ENCODE data around the gene CCDC85B. TPM values are rescaled to one million over a fixed set of nuclear protein-coding genes. Genes with fewer than 3 reads are reported as not detected.

The CCDC85B gene
- total and polyA plus RNA-seq, 4 donors, result 20.7 to 63.4 (median 53.9) TPM

- peaks cover 0 to 6% (median 2%) of the 10 kb centered on the region in 4 donors for H3K9me3 ChIP-seq (ENCODE audit: control insufficient read depth in 4 of 4, insufficient read depth in 3 of 4, low read length in 3 of 4)
- no peak overlapping the region for H3K4me3 ChIP-seq
- 55 to 72% methylated on average over 16 of the region's 16 CpGs for WGBS, 2 donors
- no peaks in the 10 kb centered on the region for H3K4me1 ChIP-seq (ENCODE audit: control insufficient read depth in 5 of 5, insufficient read depth in 5 of 5, low read length in 5 of 5)
- TF ChIP-seq, protein P1, sequence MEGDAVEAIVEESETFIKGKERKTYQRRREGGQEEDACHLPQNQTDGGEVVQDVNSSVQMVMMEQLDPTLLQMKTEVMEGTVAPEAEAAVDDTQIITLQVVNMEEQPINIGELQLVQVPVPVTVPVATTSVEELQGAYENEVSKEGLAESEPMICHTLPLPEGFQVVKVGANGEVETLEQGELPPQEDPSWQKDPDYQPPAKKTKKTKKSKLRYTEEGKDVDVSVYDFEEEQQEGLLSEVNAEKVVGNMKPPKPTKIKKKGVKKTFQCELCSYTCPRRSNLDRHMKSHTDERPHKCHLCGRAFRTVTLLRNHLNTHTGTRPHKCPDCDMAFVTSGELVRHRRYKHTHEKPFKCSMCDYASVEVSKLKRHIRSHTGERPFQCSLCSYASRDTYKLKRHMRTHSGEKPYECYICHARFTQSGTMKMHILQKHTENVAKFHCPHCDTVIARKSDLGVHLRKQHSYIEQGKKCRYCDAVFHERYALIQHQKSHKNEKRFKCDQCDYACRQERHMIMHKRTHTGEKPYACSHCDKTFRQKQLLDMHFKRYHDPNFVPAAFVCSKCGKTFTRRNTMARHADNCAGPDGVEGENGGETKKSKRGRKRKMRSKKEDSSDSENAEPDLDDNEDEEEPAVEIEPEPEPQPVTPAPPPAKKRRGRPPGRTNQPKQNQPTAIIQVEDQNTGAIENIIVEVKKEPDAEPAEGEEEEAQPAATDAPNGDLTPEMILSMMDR (IDR thresholded peaks at IDR 0.05; ENCODE audit: control extremely low read depth, extremely low read depth), result no peak
- DNase-seq, result no peak
- no peaks in the 10 kb centered on the region for H3K27me3 ChIP-seq (ENCODE audit: control insufficient read depth in 3 of 3, insufficient read depth in 3 of 3, low read length in 2 of 3)
- no peak overlapping the region for H3K27ac ChIP-seq (ENCODE audit: low read depth in 1 of 2, low read length in 1 of 2)
- peaks cover 13 to 39% (median 15%) of the 10 kb centered on the region in 4 donors for H3K36me3 ChIP-seq (ENCODE audit: control insufficient read depth in 4 of 4, insufficient read depth in 4 of 4, low read length in 4 of 4)
- no peak overlapping the region for H3K9ac ChIP-seq (ENCODE audit: insufficient read depth in 1 of 2, low read length in 2 of 2)
- ATAC-seq (ENCODE audit: insufficient read depth, low FRiP score), result no peak
Observed at GRCh38 chr11:65849771-65850216, 40.7 kb upstream of the CCDC85B start.

DNA sequence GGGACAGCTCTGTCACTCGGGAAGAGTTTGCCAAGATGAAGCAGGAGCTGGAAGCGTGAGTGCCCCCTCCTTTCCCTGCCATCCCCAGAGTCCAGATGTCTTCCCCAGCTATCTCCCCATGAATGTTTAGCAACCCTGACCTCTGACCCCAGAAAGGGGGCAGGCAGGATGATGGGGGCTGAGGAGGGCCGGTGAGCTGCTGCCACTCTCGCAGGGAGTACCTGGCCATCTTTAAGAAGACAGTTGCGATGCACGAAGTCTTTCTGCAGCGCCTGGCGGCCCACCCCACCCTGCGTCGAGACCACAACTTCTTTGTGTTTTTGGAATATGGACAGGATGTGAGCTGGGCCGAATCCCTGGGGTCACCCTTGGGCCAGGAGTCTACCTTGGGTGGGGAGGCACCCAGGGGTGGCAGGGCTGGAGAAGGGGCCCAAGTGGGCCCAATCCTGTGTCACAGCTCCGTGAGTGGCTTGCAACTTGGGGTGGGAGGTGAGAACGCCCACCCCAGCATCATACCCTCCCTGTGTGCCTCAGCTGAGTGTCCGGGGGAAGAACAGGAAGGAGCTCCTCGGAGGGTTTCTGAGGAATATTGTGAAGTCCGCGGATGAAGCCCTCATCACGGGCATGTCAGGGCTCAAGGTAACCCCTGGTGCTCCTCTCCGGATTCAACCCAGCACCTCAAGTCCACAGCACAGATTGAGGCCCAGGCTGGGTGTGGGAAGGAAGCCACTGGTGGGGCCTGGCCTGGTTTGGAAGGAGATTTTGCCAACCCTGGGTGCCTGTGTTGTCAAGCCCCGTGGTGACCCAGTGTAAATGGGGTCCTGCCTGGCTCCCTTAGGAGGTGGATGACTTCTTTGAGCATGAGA, 40.0 kb upstream of the CCDC85B start:
- H3K4me1 ChIP-seq (ENCODE audit: control insufficient read depth in 5 of 5, insufficient read depth in 5 of 5, low read length in 5 of 5), result peaks cover 0 to 1% (median 0%) of the 10 kb centered on the region in 5 donors
- H3K27me3 ChIP-seq (ENCODE audit: control insufficient read depth in 3 of 3, insufficient read depth in 3 of 3, low read length in 2 of 3), result no peaks in the 10 kb centered on the region
- peaks cover 0 to 6% (median 2%) of the 10 kb centered on the region in 4 donors for H3K9me3 ChIP-seq (ENCODE audit: control insufficient read depth in 4 of 4, insufficient read depth in 3 of 4, low read length in 3 of 4)
- TF ChIP-seq, protein P1 (IDR thresholded peaks at IDR 0.05; ENCODE audit: control extremely low read depth, extremely low read depth), result no peak
- H3K36me3 ChIP-seq (ENCODE audit: control insufficient read depth in 4 of 4, insufficient read depth in 4 of 4, low read length in 4 of 4), result peaks cover 20 to 45% (median 22%) of the 10 kb centered on the region in 4 donors
- DNase-seq (no peak), ATAC-seq (ENCODE audit: insufficient read depth, low FRiP score) (no peak)
- H3K9ac ChIP-seq (ENCODE audit: insufficient read depth in 1 of 2, low read length in 2 of 2), result no peak overlapping the region
- H3K4me3 ChIP-seq, result no peak overlapping the region
- no peak overlapping the region for H3K27ac ChIP-seq (ENCODE audit: low read depth in 1 of 2, low read length in 1 of 2)
- WGBS, 2 donors, result 79 to 85% methylated on average over 20 of the region's 20 CpGs

DNA sequence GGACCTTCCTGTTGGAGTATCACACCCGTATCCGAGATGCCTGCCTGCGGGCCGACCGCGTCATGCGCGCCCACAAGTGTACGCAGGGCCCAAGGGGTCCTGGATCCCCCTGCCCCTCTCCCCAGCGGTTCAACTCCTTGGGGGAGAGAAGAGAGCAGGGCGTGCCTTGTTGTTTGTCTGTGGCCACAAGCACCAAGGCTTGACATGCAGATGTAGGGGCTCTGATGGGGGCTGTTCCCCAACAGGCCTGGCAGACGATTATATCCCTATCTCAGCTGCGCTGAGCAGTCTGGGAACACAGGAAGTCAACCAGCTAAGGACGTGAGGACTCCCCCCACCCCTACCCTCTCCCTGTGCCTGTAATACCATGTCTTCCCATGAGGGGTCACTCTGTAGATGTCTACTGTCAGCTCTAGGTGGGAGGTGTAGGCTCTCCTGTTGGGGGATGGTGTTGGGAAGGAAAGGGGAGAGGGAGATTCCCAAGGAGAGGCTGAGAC, 39.3 kb upstream of the CCDC85B start:
- TF ChIP-seq, protein P1 (IDR thresholded peaks at IDR 0.05; ENCODE audit: control extremely low read depth, extremely low read depth), result no peak
- DNase-seq (no peak), ATAC-seq (ENCODE audit: insufficient read depth, low FRiP score) (no peak)
- H3K36me3 ChIP-seq (ENCODE audit: control insufficient read depth in 4 of 4, insufficient read depth in 4 of 4, low read length in 4 of 4), result peaks cover 24 to 52% (median 28%) of the 10 kb centered on the region in 4 donors
- WGBS, 2 donors, result 90 to 93% methylated on average over 14 of the region's 14 CpGs
- H3K9ac ChIP-seq (ENCODE audit: insufficient read depth in 1 of 2, low read length in 2 of 2), result no peak overlapping the region
- peaks cover 0 to 7% (median 3%) of the 10 kb centered on the region in 5 donors for H3K4me1 ChIP-seq (ENCODE audit: control insufficient read depth in 5 of 5, insufficient read depth in 5 of 5, low read length in 5 of 5)
- H3K27me3 ChIP-seq (ENCODE audit: control insufficient read depth in 3 of 3, insufficient read depth in 3 of 3, low read length in 2 of 3), result no peaks in the 10 kb centered on the region
- no peak overlapping the region for H3K4me3 ChIP-seq
- peaks cover 0 to 6% (median 2%) of the 10 kb centered on the region in 4 donors for H3K9me3 ChIP-seq (ENCODE audit: control insufficient read depth in 4 of 4, insufficient read depth in 3 of 4, low read length in 3 of 4)
- H3K27ac ChIP-seq (ENCODE audit: low read depth in 1 of 2, low read length in 1 of 2), result no peak overlapping the region
